Measurements from ENCODE around the gene DPH7. TPM values are rescaled to one million over a fixed set of nuclear protein-coding genes. Genes with fewer than 3 reads are reported as not detected.

The DPH7 gene
- total and polyA plus RNA-seq, 2 of the 8 experiments (the other 6 are each of a cell fraction or from before 2014, with no cell fraction given): 44.6 to 45.5 TPM

GRCh38 chr9:137583347-137583746 lies 4.6 kb upstream of the DPH7 start:
- Histone ChIP-seq H3K9ac (replicated peaks in 1 of 4; ENCODE audit: extremely low read depth in 1 of 4, low read depth in 3 of 4, low read length in 3 of 4) (no peak overlapping the region), H2BK5ac (ENCODE audit: low read depth, low read length) (no peak overlapping the region), H4K5ac (ENCODE audit: insufficient read length, low read depth, low read length) (no peak overlapping the region), H2BK120ac (replicated peaks; ENCODE audit: low read depth, low read length) (no peak overlapping the region), H3K23me2 (ENCODE audit: low read depth, low read length) (no peaks in the 10 kb centered on the region), H2AFZ (ENCODE audit: low read length) (no peak overlapping the region), H3K79me1 (ENCODE audit: low read depth, low read length) (peaks cover 25% of the 10 kb centered on the region), H3K18ac (ENCODE audit: extremely low read depth, low read length) (no peak overlapping the region), H4K20me1 (replicated peaks in 1 of 2; ENCODE audit: control insufficient read depth in 1 of 2, insufficient read depth in 2 of 2, low read length in 2 of 2) (peaks cover 19 to 53% of the 10 kb centered on the region in 2 experiments), H3K4ac (replicated peaks; ENCODE audit: insufficient read length, low read depth, low read length) (no peak overlapping the region), H3K4me2 (ENCODE audit: insufficient read depth in 1 of 2, low read depth in 2 of 2, low read length in 2 of 2) (no peak overlapping the region), H2BK15ac (ENCODE audit: low read length) (no peak overlapping the region), H3K36me3 (ENCODE audit: control insufficient read depth in 2 of 4, insufficient read depth in 4 of 4, low read length in 3 of 4) (peaks cover 27 to 63% (median 48%) of the 10 kb centered on the region in 4 experiments), H3K9me3 (ENCODE audit: insufficient read depth in 2 of 2, low read depth in 1 of 2, low read length in 1 of 2) (no peaks in the 10 kb centered on the region), H4K91ac (replicated peaks; ENCODE audit: insufficient read length, low read length) (no peak overlapping the region), H3K27ac (ENCODE audit: low read depth, low read length) (no peak overlapping the region), H2AK5ac (ENCODE audit: low read depth, low read length) (no peak overlapping the region), H3K79me2 (ENCODE audit: control insufficient read depth in 1 of 2, insufficient read depth in 2 of 2, low read length in 2 of 2) (peaks cover 0 to 7% of the 10 kb centered on the region in 2 experiments; a peak in 1 of 4 replicates), H3K14ac (ENCODE audit: insufficient read length) (no peak overlapping the region), H4K8ac (ENCODE audit: extremely low read depth, insufficient read depth, low read length) (no peak overlapping the region; the same call in 1 of the 2 replicates), H3K23ac (ENCODE audit: insufficient read length) (no peak overlapping the region), H3K4me1 (replicated peaks in 1 of 4; ENCODE audit: control insufficient read depth in 3 of 4, insufficient read depth in 4 of 4, low read length in 3 of 4) (peaks cover 0 to 15% (median 6%) of the 10 kb centered on the region in 4 experiments; a peak in 5 of 7 replicates), H3K27me3 (replicated peaks in 1 of 4; ENCODE audit: control insufficient read depth in 3 of 4, extremely low read depth in 1 of 4, insufficient read depth in 3 of 4, low read length in 3 of 4) (no peaks in the 10 kb centered on the region), H2BK12ac (ENCODE audit: low read depth, low read length) (no peak overlapping the region), H3K4me3 (ENCODE audit: extremely low read depth in 1 of 4, insufficient read depth in 2 of 4, low read depth in 3 of 4, low read length in 4 of 4) (no peak overlapping the region), H3K56ac (replicated peaks; ENCODE audit: insufficient read length, low read depth, low read length) (no peak overlapping the region), H2BK20ac (ENCODE audit: low read length) (no peak overlapping the region)
- 87% methylated on average over 14 of the region's 14 CpGs; no CpG with 5 or more reads in 1 of the 2 experiments for WGBS, 2 experiments (ENCODE audit: extremely low coverage in 1 of 2, insufficient coverage in 1 of 2, insufficient read length in 1 of 2, insufficient replicate concordance in 2 of 2, low coverage in 1 of 2, low lambda C conversion rate in 2 of 2, missing lambda C conversion rate in 1 of 2)
- FAIRE-seq (no peak), DNase-seq (ENCODE audit: low read depth in 1 of 2, low spot score in 2 of 2) (no peak)
- POLR2A ChIA-PET (ENCODE audit: partially characterized antibody): interaction anchor here (3.2 kb wide), 1 partner anchor 10 kb away, joined by 13 read pairs; no protein-coding TSS in a partner anchor
- CTCF ChIA-PET (ENCODE audit: partially characterized antibody): interaction anchor here (0.7 to 5.9 kb wide), 8 partner anchors 9 to 89 kb away, joined by 3 to 46 read pairs (median 6); no protein-coding TSS in a partner anchor
- TF ChIP-seq CHD2 (IDR thresholded peaks at IDR 0.05; ENCODE audit: low read length) (no peak), POLR2AphosphoS5 (IDR thresholded peaks at IDR 0.05; ENCODE audit: low read depth, low read length) (no peak), SRF (IDR thresholded peaks at IDR 0.05; ENCODE audit: low read depth, low read length) (no peak)
